ENCODE results near the gene RANBP3.
"Not testable (repeated sequence)": the region's sequence is repeated elsewhere in the genome, so short reads cannot be mapped to it uniquely, and the experiment has no call there.

The RANBP3 gene

DNA sequence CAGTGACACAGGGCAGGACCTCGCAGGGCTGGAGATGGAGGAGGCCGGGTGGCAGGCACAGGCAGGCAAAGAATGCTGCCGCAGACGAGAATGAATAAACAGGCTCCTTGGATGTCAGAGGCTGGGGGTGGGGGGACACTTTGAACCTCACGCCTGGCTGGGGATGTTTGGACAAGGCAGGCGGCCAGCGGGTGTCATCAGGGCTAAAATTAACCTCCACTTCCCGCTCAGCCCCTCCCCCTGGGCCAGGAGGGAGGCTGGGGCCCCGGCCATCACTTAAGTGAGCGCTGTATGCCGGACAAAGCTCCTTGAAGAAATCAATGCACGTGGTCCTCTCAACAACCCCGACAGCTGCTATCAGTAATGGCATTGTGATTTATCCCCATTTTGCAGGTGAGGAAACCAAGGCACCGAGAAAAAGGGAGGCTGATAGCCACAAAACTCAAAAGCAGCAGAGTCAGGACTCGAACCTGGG is 97.3 kb downstream of the RANBP3 start:
- Histone ChIP-seq H3K9me3 (no peaks in the 10 kb centered on the region), H3K4me3 (ENCODE audit: low read depth in 1 of 2, low read length in 1 of 2) (no peak overlapping the region), H3K27ac (no peak overlapping the region), H3K4me1 (ENCODE audit: control insufficient read depth in 1 of 2, insufficient read depth in 1 of 2, low read depth in 1 of 2, low read length in 1 of 2) (no peaks in the 10 kb centered on the region), H3K27me3 (peaks cover 35% of the 10 kb centered on the region), H3K36me3 (no peaks in the 10 kb centered on the region)
- TF ChIP-seq, protein P1, sequence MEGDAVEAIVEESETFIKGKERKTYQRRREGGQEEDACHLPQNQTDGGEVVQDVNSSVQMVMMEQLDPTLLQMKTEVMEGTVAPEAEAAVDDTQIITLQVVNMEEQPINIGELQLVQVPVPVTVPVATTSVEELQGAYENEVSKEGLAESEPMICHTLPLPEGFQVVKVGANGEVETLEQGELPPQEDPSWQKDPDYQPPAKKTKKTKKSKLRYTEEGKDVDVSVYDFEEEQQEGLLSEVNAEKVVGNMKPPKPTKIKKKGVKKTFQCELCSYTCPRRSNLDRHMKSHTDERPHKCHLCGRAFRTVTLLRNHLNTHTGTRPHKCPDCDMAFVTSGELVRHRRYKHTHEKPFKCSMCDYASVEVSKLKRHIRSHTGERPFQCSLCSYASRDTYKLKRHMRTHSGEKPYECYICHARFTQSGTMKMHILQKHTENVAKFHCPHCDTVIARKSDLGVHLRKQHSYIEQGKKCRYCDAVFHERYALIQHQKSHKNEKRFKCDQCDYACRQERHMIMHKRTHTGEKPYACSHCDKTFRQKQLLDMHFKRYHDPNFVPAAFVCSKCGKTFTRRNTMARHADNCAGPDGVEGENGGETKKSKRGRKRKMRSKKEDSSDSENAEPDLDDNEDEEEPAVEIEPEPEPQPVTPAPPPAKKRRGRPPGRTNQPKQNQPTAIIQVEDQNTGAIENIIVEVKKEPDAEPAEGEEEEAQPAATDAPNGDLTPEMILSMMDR (IDR thresholded peaks at IDR 0.05): no peak

DNA sequence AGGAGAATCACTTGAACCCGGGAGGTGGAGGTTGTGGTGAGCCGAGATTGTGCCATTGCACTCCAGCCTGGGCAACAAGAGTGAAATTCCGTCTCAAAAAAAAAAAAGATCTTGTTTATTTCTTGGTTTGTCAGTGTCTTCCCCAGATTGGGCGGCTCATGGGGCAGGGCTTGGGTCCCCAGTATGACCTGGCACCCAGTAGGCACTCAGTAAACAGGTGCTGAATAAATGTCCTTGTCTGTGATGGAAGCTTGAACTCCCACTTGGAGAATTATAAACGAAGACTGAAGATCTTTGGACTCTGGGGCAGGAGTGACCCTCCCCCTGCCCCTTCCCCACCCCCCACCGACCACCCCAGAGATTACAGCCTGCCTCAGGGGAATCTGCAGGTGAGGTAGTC is 97.7 kb downstream of the RANBP3 start:
- Histone ChIP-seq H3K27ac (no peak overlapping the region), H3K36me3 (no peaks in the 10 kb centered on the region), H3K4me3 (ENCODE audit: low read depth in 1 of 2, low read length in 1 of 2) (no peak overlapping the region), H3K27me3 (peaks cover 35% of the 10 kb centered on the region), H3K4me1 (ENCODE audit: control insufficient read depth in 1 of 2, insufficient read depth in 1 of 2, low read depth in 1 of 2, low read length in 1 of 2) (no peaks in the 10 kb centered on the region), H3K9me3 (no peaks in the 10 kb centered on the region)
- TF ChIP-seq, protein P1 (IDR thresholded peaks at IDR 0.05): no peak

DNA sequence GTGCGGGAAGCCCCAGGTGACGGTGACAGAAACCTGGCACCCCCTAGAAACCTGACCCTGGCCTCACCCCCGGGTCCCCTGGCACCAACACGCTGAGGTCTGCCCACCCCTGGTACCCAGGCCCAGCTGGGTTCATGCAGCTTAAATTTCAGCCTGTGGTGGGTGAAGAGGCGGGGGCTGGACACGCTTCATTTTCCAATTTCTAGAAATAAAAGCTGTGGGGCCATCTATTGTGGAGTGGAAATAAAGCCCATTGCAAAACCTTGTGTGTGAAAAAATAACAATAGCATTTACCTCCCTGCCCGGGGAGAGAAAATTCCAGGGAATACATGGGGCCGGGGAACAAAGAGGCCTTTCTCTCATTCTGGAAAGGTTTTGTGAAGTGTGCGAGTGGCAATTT is 100.1 kb downstream of the RANBP3 start:
- Histone ChIP-seq H3K4me3 (ENCODE audit: low read depth in 1 of 2, low read length in 1 of 2) (no peak overlapping the region), H3K9me3 (no peaks in the 10 kb centered on the region), H3K27ac (no peak overlapping the region), H3K36me3 (no peaks in the 10 kb centered on the region), H3K4me1 (ENCODE audit: control insufficient read depth in 1 of 2, insufficient read depth in 1 of 2, low read depth in 1 of 2, low read length in 1 of 2) (no peaks in the 10 kb centered on the region), H3K27me3 (peaks cover 35% of the 10 kb centered on the region)
- TF ChIP-seq, protein P1 (IDR thresholded peaks at IDR 0.05): no peak

DNA sequence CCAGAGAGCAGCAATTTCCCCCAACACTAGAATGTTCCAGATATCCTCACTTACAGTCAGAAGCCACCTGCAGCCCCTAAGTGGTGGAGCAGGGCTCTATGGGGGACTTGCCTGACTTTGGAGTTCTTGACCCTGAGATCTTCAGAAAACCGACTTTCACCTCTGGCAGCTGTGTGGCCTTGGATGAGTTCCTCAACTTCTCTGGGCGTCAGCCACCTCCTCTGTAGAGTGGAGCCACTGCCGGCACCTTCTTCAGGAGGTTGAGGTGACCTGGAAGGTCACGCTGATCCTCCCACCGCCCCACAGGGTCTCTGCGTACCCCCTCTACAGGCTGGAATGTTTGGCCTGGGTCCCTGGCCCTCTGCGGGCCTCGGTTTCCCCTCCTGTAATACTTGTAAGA is 100.5 kb downstream of the RANBP3 start:
- Histone ChIP-seq H3K9me3 (no peaks in the 10 kb centered on the region), H3K27me3 (peaks cover 34% of the 10 kb centered on the region), H3K4me1 (ENCODE audit: control insufficient read depth in 1 of 2, insufficient read depth in 1 of 2, low read depth in 1 of 2, low read length in 1 of 2) (no peaks in the 10 kb centered on the region), H3K27ac (no peak overlapping the region), H3K36me3 (no peaks in the 10 kb centered on the region), H3K4me3 (ENCODE audit: low read depth in 1 of 2, low read length in 1 of 2) (no peak overlapping the region)
- TF ChIP-seq, protein P1 (IDR thresholded peaks at IDR 0.05): no peak

DNA sequence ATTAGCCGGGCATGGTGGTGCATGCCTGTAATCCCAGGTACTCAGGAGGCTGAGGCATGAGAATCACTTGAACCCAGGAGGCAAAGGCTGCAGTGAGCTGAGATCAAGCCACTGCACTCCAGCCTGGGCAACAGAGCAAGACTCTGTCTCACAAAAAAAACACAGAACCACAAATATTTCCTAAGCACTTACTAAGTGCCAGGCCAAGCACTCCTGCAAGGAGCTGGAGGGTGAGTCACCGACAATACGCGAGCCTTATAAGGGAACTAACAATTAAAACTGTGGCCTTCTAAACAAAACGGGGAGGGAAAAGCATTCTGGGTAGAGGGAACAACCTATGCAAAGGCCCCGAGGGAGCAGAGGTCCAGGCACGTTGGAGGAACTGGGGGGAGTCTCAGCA is 103.4 kb downstream of the RANBP3 start:
- H3K27ac ChIP-seq, H3K36me3 ChIP-seq: not testable (repeated sequence)

DNA sequence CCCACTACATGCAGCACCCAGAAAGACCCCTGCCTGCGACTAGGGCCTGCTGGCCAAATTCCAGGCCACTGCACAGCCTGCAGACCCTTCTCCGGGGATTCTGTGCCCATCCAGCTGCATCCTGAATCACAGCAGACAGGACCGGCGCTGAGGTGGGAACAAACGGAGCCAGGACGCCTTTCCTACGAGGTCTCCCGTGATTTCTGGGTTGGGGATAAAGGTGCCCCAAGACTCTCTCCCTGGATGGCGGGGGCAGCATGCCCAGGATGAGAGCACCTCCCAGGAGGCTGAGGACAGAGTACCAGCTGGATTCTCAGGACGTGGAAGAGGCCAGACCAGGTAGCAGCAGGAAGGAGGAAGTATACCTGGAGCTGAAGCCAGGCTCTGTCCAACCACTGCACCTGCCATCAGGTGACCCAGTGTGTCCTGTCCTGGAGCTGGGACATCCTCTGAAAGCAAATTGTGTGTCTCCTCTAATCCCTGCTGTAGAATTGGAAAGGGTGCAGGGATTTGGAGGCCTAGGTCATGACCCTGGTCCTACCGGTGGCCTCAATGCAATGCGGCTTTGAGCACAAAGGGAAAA is 104.2 kb downstream of the RANBP3 start:
- TF ChIP-seq, protein P1 (IDR thresholded peaks at IDR 0.05): no peak
- Histone ChIP-seq H3K4me3 (ENCODE audit: low read depth in 1 of 2, low read length in 1 of 2) (no peak overlapping the region), H3K9me3 (no peaks in the 10 kb centered on the region), H3K4me1 (ENCODE audit: control insufficient read depth in 1 of 2, insufficient read depth in 1 of 2, low read depth in 1 of 2, low read length in 1 of 2) (no peaks in the 10 kb centered on the region), H3K27me3 (no peaks in the 10 kb centered on the region), H3K27ac (no peak overlapping the region), H3K36me3 (no peaks in the 10 kb centered on the region)

More for the DNA sequence above, 103.4 kb downstream of the RANBP3 start:
- H3K27me3 ChIP-seq; H3K4me1 ChIP-seq (ENCODE audit: control insufficient read depth in 1 of 2, insufficient read depth in 1 of 2, low read depth in 1 of 2, low read length in 1 of 2); H3K9me3 ChIP-seq; H3K4me3 ChIP-seq (ENCODE audit: low read depth in 1 of 2, low read length in 1 of 2): not testable (repeated sequence)
